HEK293 (cell line): Measurements from ENCODE around the gene PRKG1.

Source experiments
- CTCF ChIA-PET: fragments of 350-600 bp; formaldehyde crosslinking; extraction: SDS; loops from one replicate; lab custom pipeline; 2021; ENCODE audit warnings: antibody characterized with exemption; lab: Yijun Ruan, JAX
- POLR2A ChIA-PET: fragments of 300-600 bp; formaldehyde crosslinking; extraction: SDS; loops from one replicate; lab custom pipeline; 2020; ENCODE audit warnings: antibody characterized with exemption, inconsistent platforms; lab: Yijun Ruan, JAX
- H3K27ac ChIP-seq: fragments of 200-500 bp; sonication (Bioruptor generic); 2 replicates; pipeline ENCODE4 v1.5.1; 2014; ENCODE audit warnings: low read depth, low read length, control low read depth, inconsistent platforms; ENCODE audit errors: extremely low read depth
- H3K36me3 ChIP-seq, 2 experiments: fragments of 200-500 bp in 1 of 2; sonication (Bioruptor generic) in 1 of 2; 1 replicate in 1 of 2; 2 replicates in 1 of 2; pipeline ENCODE4 v1.5.1; 2014 to 2017; ENCODE audit warnings: inconsistent platforms in 2 of 2, low read length in 2 of 2; ENCODE audit not compliant: control insufficient read depth in 2 of 2, insufficient read depth in 1 of 2
- H3K4me1 ChIP-seq: fragments of 200-500 bp; sonication (Bioruptor generic); 2 replicates; pipeline ENCODE4 v1.5.1; 2014; ENCODE audit warnings: mild to moderate bottlenecking, low read length, inconsistent platforms; ENCODE audit not compliant: control insufficient read depth, insufficient read depth
- H3K4me3 ChIP-seq: 2 replicates; pipeline ENCODE4 v1.5.1; 2011; ENCODE audit warnings: low read depth, mild to moderate bottlenecking, control low read depth, low read length, moderate library complexity
- H3K9me3 ChIP-seq: fragments of 200-500 bp; sonication (Bioruptor generic); 2 replicates; pipeline ENCODE4 v1.5.1; 2014; ENCODE audit warnings: low read depth, low read length, inconsistent platforms; ENCODE audit not compliant: control insufficient read depth, insufficient read depth
- PRDM10 ChIP-seq: fragments of 450-650 bp; formaldehyde crosslinking; IDR thresholded peaks from 2 replicates; pipeline ENCODE4 v1.5.1; 2016; ENCODE audit warnings: missing biosample characterization, missing genetic modification characterization
- SP2 ChIP-seq: fragments of 450-650 bp; formaldehyde crosslinking; IDR thresholded peaks from 2 replicates; pipeline ENCODE4 v1.5.1; 2016; ENCODE audit warnings: missing biosample characterization, missing genetic modification characterization
- ZBTB1 ChIP-seq: fragments of 450-650 bp; formaldehyde crosslinking; IDR thresholded peaks from 2 replicates; pipeline ENCODE4 v1.5.1; 2016; ENCODE audit warnings: missing biosample characterization, missing genetic modification characterization
- ZBTB21 ChIP-seq: fragments of 450-650 bp; formaldehyde crosslinking; IDR thresholded peaks from 2 replicates; pipeline ENCODE4 v1.5.1; 2017; ENCODE audit warnings: missing biosample characterization, missing genetic modification characterization
- ZBTB44 ChIP-seq: fragments of 450-650 bp; IDR thresholded peaks from 2 replicates; pipeline ENCODE4 v1.5.1; 2018; ENCODE audit warnings: missing biosample characterization, mild to moderate bottlenecking, missing genetic modification characterization
- ZBTB7A ChIP-seq: fragments of 450-650 bp; formaldehyde crosslinking; IDR thresholded peaks from 2 replicates; pipeline ENCODE4 v1.5.1; 2016; ENCODE audit warnings: low read depth, missing biosample characterization, missing genetic modification characterization
- ZFP37 ChIP-seq: fragments of 450-650 bp; formaldehyde crosslinking; IDR thresholded peaks from 2 replicates; pipeline ENCODE4 v1.5.1; 2016; ENCODE audit warnings: missing biosample characterization, missing genetic modification characterization
- ZNF114 ChIP-seq: fragments of 450-650 bp; formaldehyde crosslinking; IDR thresholded peaks from 2 replicates; pipeline ENCODE4 v1.5.0; 2017; ENCODE audit warnings: missing biosample characterization, missing genetic modification characterization
- ZNF132 ChIP-seq: fragments of 450-650 bp; formaldehyde crosslinking; IDR thresholded peaks from 2 replicates; pipeline ENCODE4 v1.5.1; 2017; ENCODE audit warnings: missing biosample characterization, missing genetic modification characterization, borderline replicate concordance
- ZNF174 ChIP-seq: fragments of 450-650 bp; formaldehyde crosslinking; IDR thresholded peaks from 2 replicates; pipeline ENCODE4 v1.5.0; 2017; ENCODE audit warnings: missing biosample characterization, mild to moderate bottlenecking, missing genetic modification characterization
- ZNF239 ChIP-seq: fragments of 450-650 bp; formaldehyde crosslinking; IDR thresholded peaks from 2 replicates; pipeline ENCODE4 v1.5.1; 2016; ENCODE audit warnings: missing biosample characterization, missing genetic modification characterization
- ZNF280D ChIP-seq: fragments of 450-650 bp; formaldehyde crosslinking; IDR thresholded peaks from 2 replicates; pipeline ENCODE4 v1.5.1; 2016; ENCODE audit warnings: missing biosample characterization, missing genetic modification characterization
- ZNF645 ChIP-seq: fragments of 450-650 bp; formaldehyde crosslinking; IDR thresholded peaks from 2 replicates; pipeline ENCODE4; 2016; ENCODE audit warnings: missing biosample characterization, missing genetic modification characterization
- ZNF701 ChIP-seq: fragments of 450-650 bp; formaldehyde crosslinking; IDR thresholded peaks from 2 replicates; pipeline ENCODE4 v1.5.1; 2016; ENCODE audit warnings: missing biosample characterization, missing genetic modification characterization
- ZNF768 ChIP-seq: fragments of 450-650 bp; formaldehyde crosslinking; IDR thresholded peaks from 2 replicates; pipeline ENCODE4 v1.5.1; 2018; ENCODE audit warnings: missing biosample characterization, mild to moderate bottlenecking, missing genetic modification characterization
- ZNF830 ChIP-seq: fragments of 450-650 bp; IDR thresholded peaks from 2 replicates; pipeline ENCODE4 v1.5.0; 2018; ENCODE audit warnings: missing biosample characterization, missing genetic modification characterization, low read depth, mild to moderate bottlenecking, moderate library complexity
- TF ChIP-seq, protein P1 (sequence below): fragments of 450-650 bp; formaldehyde crosslinking; IDR thresholded peaks from 2 replicates; pipeline ENCODE4 v1.5.1; 2016; ENCODE audit warnings: missing biosample characterization, missing genetic modification characterization
- TF ChIP-seq, protein P2 (sequence below): fragments of 450-650 bp; formaldehyde crosslinking; IDR thresholded peaks from 2 replicates; pipeline ENCODE4 v1.5.1; 2016; ENCODE audit warnings: missing biosample characterization, missing genetic modification characterization, low read depth

Gene PRKG1

GRCh38 chr10:52030975-52031374 is 956.7 kb downstream of the PRKG1 start (continued):
- TF ChIP-seq ZNF114 (tag by site-specific recombination) (no peak), SP2 (no peak), ZBTB44 (tag by site-specific recombination) (no peak), ZNF132 (tag by site-specific recombination) (no peak), ZNF830 (tag by site-specific recombination) (no peak), ZNF280D (no peak)
- TF ChIP-seq, all 188 proteins: peak for 0

- Histone ChIP-seq H3K27ac (no peak overlapping the region), H3K9me3 (no peaks in the 10 kb centered on the region), H3K4me3 (no peak overlapping the region), H3K36me3 (no peaks in the 10 kb centered on the region), H3K4me1 (no peaks in the 10 kb centered on the region)
- TF ChIP-seq ZNF701: no peak
- TF ChIP-seq ZNF768: no peak
- CTCF ChIA-PET: interaction anchor here (0.6 kb wide), 1 partner anchor 27 kb away, joined by 3 read pairs; no protein-coding TSS in a partner anchor
- POLR2A ChIA-PET: no interaction called here
These were observed 957.5 kb downstream of the PRKG1 start for GRCh38 chr10:52031771-52032170.

GRCh38 chr10:52032681-52033629 is 958.7 kb downstream of the PRKG1 start:
- Histone ChIP-seq H3K36me3 (no peaks in the 10 kb centered on the region), H3K9me3 (no peaks in the 10 kb centered on the region), H3K4me3 (no peak overlapping the region), H3K27ac (no peak overlapping the region), H3K4me1 (no peaks in the 10 kb centered on the region)
- CTCF ChIA-PET: no interaction called here
- POLR2A ChIA-PET: no interaction called here
- TF ChIP-seq ZBTB1 (tag by site-specific recombination) (no peak), ZBTB21 (tag by site-specific recombination) (no peak), ZBTB7A (tag by site-specific recombination) (no peak), ZNF645 (tag by site-specific recombination) (no peak), ZNF239 (tag by site-specific recombination) (no peak), ZNF174 (no peak), ZNF768 (no peak), PRDM10 (tag by site-specific recombination) (no peak), ZFP37 (tag by site-specific recombination) (no peak)
- TF ChIP-seq, protein P1, sequence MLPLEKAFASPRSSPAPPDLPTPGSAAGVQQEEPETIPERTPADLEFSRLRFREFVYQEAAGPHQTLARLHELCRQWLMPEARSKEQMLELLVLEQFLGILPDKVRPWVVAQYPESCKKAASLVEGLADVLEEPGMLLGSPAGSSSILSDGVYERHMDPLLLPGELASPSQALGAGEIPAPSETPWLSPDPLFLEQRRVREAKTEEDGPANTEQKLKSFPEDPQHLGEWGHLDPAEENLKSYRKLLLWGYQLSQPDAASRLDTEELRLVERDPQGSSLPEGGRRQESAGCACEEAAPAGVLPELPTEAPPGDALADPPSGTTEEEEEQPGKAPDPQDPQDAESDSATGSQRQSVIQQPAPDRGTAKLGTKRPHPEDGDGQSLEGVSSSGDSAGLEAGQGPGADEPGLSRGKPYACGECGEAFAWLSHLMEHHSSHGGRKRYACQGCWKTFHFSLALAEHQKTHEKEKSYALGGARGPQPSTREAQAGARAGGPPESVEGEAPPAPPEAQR: no peak
- TF ChIP-seq, protein P2, sequence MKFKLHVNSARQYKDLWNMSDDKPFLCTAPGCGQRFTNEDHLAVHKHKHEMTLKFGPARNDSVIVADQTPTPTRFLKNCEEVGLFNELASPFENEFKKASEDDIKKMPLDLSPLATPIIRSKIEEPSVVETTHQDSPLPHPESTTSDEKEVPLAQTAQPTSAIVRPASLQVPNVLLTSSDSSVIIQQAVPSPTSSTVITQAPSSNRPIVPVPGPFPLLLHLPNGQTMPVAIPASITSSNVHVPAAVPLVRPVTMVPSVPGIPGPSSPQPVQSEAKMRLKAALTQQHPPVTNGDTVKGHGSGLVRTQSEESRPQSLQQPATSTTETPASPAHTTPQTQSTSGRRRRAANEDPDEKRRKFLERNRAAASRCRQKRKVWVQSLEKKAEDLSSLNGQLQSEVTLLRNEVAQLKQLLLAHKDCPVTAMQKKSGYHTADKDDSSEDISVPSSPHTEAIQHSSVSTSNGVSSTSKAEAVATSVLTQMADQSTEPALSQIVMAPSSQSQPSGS: no peak
